ENCODE results near the gene CD300LF.

Gene CD300LF

DNA sequence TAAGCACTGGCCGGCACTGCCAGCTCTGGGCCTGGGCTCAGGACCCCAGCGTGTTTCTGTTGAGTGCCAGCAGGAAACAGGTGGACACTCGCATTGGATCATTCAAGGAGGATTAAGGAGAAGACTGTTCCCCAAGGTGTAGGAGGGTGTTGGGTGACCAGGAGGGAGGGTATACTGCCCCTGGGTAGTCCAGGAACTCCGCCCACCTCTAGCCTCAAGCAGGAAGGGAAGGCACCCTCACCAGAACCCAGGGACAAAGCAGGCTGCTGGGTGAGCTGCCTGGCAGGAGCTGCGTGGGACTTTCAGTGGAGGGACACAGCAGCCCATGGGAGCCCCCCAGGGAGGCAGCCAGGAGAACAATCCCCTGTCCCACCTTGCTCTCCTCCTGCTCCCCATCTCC is 16.6 kb upstream of the CD300LF start:
- DNase-seq = no peak

DNA sequence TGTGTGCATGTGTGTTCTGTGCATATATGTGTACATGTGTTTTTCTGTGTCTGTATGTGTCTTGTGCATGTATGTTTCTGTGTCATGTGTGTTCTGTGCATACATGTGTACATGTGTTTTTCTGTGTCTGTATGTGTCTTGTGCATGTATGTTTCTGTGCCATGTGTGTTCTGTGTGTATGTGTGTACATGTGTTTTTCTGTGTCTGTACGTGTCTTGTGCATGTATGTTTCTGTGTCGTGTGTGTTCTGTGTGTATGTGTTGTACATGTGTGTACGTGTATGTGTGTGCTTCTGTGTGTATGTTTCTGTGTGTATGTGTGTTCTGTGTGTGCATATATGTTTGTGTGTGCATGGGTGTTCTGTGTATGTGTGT is 16.0 kb upstream of the CD300LF start:
- DNase-seq = no peak

DNA sequence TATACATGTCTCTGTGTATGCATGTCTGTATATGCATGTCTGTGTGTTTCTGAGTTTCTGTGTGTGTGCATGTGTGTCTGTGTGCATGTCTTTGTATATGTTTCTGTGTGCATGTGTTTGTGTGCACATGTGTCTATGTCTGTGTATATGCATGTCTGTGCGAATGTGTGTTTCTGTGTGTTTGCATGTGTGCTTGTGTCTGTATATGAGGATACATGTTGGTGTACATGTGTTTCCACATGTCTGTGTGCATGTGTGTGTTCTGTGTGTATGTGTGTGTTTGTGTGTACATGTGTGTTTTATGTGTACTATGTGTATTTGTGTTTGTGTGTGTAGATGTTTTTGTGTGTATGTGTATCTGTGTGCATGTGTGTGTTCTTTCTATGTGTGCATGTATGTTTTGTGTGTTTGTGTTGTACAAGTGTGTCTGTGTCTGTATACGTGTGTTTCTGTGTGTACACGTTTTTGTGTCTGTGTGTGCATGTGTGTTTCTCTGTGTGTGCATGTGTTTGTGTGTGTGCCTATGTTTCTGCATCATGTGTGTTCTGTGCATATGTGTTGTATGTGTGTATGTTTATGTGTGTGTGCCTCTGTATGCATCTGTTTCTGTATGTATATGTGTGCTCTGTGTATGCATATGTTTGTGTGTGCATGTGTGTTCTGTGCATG is 15.4 kb upstream of the CD300LF start:
- no peak for DNase-seq

DNA sequence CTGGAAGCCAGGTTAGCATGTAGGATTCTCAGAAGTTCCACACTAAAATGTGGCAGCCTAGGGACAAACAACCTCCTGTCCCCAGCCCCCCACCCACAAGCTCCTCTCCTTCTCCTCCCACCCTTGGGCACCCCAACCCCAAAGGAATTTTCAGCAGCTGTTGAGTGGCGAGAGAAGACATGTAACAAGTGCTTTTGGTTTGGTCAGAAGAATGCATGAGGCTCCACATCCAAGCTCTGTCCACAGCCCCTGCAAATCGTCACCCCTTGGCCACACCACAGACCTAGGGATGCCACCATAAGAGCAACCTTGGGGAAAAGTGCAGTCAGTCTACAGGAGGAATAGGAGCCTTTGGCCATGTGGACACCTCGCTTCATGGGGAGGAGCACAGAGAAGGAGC is 12.4 kb upstream of the CD300LF start:
- no peak for DNase-seq

DNA sequence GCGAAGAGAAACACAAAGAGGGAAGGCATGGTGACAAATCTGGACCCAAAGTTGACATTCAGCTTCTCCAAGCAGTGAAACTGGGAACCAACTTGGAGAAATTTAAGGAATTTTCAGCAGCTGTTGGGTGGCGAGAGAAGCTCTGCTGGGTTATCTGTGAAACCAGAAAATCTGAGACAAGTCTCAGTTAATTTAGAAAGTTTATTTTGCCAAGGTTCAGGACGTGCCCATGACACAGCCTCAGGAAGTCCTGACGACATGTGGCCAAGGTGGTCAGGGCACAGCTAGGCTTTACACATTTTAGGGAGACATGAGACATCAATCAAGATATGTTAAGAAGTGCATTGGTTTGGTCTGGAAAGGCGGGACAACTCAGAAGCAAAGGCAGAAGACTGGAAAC is 11.2 kb upstream of the CD300LF start:
- DNase-seq = no peak

DNA sequence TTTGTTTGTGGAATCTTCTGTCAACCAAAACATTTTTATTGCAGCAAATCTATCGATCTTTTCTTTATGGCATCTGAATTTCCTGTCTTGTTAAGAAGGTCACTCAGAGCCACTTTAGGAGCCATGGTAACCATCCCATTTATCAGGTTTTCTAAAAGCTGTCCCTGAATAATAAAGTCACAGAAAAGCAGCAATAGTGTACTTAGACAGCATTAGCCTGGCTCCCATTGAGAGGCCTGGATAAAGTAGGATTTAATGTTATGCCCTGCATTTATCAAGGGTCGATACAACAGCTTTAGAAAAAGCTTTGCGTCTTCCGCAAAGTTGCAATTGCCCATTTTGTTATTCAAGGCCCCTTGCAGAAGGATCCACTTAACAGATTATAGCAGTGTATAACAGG is 10.1 kb upstream of the CD300LF start:
- no peak for DNase-seq

DNA sequence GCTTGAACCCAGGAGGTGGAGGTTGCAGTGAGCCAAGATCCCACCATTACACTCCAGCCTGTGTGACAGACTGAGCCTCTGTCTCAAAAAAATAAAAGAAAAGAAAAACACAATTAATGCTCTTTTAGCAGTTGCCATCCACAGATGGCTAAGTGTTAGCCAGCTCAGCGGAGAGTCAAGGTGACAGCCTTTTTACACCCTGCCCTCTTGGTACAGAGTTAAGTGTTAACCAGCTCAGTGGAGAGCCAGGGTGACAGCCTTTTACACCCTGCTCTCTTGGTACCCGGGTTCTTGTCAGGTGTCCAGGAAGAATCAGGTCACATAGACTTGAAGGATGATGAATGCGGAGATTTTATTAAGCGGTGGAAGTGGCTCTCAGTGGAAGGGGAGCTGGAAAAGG is 7.8 kb upstream of the CD300LF start:
- no peak for DNase-seq

DNA sequence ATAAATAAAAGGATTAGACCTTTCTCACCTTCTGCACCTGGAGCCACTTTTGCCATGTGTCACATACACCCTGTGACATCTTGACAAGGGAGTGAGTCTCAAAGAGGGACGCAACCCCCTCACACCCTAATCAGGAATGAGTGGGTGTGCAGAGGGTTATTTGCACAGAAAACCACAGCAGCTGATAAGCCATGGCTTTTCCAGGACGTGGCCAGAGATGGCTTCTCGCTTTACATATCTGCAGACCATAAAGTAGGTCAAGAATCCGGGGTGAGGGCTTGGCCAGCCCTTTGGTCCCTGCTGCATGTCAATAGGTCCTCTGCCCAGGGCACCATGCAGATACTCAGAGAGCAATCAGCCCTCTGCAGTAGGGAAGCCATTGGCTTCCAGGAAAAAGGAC is 2.4 kb upstream of the CD300LF start:
- no peak for DNase-seq

DNA sequence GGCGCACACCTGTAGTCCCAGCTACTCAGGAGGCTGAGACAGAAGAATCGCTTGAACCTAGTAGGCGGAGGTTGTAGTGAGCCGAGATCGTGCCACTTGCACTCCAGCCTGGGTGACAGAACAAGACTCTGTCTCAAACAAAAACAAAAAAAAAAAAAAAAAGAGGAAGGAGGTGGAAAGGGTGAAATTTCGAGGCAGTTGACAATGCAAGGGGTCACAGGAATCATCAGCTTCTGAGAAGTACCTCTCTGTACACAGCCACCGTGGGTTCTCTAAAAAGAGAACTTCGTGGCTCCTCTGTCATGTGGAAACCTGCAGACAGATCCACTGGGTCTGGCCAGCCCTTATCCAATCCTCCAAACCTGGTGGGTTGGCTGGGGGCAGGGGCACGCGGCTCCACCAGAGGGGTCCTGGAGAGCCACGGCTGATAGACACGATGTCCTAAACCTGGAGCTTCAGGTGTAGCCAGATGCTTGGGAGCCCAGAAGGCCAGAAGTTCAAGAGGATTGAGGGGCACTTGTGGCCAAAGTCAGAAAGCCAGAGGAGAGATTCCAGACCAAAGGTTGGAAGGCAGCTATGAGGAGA is 540 bp upstream of the CD300LF start:
- DNase-seq = no peak

DNA sequence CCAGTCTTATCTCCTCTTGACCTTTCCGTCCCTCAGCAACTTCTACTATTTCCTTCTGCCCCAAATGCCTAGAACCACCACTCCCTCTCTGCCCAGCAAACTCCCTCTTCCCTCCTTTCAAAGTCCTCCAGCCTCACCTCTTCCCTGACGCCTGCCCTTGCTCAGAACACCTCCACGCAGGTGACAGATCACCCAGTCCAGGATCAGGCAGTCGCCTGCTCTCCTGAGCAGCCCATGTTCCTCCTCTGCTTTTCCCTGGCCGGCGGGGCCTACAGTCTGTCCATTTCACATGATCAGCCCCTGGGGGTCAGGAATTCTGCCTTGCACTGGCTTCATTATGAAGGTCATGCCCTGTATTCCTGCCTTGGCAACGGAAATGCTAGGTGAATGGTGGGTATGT is 422 bp downstream of the CD300LF start:
- no peak for DNase-seq

DNA sequence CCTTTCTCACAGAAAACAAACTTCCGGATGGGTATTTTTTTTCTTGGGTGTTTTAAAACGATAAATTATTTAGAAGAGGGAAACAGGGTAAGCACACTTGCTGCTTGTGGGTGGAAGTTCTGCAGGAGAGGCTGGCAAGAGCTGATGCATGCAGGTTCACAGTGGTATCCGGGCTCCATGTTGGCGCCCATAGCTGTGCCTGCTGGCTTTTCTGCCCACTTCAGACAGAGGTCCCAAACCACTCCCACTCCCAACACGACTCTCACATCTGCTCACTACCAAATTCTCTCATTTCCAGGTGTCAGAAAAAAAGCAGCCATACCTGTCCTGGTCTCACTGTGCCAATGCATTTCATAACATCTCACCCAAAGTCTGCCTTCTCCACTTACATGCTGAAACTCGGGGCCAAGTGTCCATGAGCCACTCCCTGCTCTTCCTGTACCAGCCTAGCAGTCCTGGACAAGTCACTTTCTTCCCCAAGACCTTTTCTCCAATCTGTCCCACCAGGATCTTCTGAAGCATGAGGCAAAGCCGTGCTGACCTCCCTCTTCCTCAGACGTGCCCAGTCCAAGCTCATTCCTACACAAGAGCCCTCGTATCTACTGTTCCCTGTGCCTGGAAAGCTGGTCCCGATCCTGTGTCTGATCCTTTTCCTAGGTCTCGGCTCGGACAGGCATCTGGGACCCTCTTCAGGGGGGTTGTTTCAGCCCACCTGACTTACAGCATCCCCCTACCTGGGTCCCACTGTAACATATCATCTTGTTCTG is 1.5 kb downstream of the CD300LF start:
- no peak for DNase-seq

DNA sequence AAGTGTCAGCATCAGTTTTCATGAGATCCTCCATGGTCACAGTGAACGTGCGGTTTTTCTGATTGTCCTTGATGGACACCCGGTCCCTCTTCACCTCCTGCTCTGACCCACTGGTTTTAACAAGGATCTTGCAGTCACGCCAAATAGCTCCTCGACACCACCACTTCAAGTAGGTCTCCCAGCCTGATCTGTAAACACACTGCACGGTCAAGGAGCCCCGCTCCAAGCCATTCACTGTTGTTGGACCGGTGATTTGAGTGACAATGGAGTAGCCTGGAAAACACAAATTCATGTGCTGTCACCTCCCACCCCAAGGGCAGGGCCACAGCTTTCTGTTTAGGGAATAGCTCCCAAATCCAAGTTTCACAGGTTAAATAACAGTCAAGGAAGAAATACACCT is 8.2 kb downstream of the CD300LF start:
- no peak for DNase-seq

DNA sequence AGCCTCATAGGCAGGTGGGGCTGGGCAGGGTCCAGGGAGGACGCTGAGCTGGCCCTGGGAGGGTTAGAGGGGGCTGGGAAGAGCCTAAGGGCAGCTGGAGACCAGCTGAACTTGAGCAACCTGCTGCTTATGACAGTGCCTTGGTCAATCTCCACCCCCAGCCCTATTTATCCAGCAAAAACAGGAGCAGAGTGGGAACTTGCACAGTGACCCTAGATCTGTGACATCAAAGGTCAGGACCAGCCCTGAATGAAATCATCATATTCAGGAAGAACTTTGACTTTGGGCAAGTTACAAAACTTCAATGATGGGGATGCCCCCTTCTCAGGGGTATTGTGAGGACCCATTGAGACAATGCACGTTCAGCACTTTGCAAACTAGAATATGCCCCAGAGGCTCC is 9.4 kb downstream of the CD300LF start:
- DNase-seq = no peak

DNA sequence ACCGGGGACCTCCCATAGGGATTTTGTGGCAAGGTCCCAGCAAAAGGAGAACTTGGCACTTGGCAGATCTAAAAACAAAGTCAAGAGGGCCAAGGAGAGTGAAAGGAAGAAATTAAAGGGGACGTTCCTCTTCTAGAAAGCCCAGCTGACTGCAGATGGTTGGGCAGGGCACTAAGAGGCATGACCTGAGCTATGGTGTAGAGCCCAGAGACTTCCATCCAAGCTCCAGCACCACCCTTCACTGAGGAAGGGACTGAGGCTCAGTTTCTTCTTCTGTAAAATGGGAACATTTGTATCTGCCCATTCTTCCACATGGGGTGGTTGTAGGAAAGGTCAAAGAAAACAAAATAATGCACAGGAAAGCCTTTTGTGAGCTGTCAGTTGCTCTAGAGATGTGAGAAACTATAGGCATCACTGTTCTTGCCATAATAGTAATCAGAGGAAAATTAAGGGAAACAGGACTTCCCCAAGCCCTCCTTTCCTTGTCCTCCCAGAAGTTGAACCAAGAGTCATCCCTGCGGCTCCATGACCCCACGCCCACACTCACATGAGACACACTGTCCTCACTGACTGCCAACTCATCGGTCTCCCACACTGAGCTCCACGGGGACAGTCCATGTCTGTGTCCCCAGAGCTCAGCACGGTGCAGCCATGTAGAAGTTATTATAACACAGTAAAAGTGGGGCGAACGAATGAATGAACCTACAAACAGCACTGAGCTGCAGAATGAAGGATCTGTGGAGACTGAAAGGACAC is 10.4 kb downstream of the CD300LF start:
- DNase-seq = no peak

DNA sequence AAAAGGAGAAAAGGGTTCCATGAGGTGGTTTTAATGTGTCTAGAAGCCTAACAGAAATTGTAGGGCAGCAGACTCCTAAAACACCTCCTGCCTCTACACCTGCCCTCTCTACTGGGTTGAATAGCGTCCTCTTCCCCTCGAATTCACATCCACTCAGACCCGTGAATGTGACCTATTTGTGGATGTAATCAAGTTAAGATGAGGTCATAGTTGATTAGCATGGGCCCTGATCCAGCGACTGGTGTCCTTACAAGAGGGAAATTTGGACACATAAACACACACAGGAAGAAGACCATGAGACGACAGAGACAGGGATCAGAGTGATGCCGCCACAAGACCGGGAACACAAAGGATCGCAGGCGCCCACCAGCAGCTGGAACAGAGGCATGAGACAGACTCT is 13.5 kb downstream of the CD300LF start:
- no peak for DNase-seq

DNA sequence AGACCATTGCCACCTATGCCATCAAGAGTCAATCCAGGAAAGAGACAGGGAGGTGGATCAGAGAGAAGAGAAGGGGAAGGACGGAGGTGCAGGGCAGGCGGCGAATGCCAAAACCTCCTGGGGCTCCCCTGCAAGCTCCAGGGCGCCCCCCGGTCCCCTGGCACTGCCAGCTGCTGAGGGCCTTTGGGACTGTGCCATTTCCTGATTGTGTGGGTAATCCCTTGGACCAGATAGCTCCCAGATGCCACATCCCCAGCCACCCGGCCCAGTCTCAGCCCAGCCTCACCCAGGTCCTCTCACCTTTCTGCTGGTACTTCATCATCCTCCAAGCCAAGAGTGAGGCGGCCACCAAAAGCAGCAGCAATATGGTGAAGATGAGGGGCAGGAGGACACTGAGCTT is 14.7 kb downstream of the CD300LF start:
- DNase-seq = no peak

DNA sequence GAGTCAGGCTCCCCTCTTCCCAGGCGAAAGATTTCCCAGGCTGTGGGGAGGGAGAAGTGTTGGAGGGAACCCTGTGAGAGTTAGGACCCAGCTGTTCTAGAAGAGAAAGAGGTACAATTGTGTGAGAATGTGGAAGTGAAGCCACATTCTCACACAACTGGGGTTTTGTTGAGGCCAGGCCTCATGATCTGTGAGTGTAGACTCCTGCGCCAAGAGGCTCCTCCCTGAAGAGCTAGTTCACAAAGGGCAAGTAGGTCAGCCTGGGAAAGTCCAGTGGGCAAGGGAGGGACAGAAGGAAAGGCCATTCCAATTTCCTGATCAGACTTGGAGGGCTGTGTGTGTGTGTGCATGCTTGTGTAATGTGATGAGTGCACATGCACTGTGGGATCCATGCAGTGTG is 15.2 kb downstream of the CD300LF start:
- DNase-seq = no peak

DNA sequence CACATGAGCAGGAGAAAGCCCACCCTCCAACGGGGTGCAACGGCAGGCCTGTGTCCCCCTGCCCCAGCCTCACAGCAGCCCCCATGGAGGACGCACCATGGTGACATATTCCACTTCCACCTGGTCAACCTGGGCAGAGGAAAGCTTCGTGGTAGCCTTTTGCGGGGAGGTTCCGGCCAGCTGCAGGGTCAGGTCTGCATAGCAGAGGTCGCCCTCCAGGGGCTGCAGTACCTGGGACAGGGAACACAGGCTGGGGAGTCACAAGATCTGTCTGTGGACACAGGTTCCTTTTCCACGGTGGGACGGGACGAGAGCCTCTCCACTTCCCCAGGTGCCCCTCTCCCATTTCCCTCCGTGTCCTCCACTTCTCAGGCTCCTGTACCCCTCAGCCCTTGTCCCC is 17.1 kb downstream of the CD300LF start:
- DNase-seq = no peak

DNA sequence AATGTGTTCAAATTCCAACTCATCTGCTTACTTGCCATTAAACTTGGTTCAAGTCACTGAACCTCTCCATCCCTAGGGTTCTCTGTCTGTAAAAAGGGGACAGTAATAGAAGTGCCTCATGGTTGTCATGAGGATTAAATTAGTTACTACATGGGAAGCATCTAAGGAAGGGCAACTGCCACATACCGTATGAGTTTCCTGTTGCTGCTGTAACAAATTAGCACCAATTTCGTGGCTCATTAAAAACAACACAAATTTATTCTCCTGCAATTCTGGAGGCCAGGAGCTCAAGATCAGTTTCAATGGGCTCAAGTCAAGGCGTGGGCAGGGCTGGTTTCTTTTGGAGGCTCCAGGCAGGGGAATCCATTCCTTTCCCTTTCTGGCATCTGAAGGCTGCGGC is 18.6 kb downstream of the CD300LF start:
- no peak for DNase-seq

DNA sequence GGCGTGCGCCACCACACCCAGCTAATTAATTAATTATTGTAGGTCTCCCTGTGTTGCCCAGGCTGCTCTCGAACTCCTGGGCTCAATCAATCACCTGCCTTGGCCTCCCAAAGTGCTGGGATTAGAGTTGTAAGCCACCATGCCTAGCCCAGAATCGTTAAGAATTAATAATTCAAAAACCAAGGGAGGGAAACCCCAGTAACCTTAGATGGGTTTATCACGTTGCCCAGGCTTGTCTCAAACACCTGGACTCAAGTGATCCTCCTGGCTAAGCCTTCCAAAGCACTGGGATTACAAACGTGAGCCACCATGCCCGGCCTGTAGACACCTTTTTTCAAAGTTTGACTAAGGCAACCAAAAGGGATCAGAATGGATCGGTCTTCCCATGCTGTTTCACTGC is 21.6 kb downstream of the CD300LF start:
- DNase-seq = no peak

DNA sequence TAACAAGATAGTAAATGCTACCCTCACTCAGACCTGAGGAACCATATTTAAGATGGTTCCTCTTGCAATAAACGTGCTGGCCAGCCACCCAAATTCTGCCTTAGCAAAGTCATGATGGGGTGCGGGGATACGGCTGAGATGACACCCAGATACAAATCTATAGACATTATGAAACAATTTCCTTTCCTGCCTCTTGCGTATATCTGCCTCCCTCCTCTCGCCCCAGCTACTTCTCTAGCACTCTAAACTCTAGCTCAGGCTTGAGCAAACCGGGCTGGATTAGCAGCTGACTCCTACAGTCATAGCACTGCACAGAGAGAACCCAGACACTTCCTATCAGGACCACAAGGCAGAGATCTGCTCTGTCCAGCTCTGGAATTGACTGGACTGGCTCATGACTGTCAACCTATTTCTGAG is 22.3 kb downstream of the CD300LF start:
- DNase-seq = no peak

DNA sequence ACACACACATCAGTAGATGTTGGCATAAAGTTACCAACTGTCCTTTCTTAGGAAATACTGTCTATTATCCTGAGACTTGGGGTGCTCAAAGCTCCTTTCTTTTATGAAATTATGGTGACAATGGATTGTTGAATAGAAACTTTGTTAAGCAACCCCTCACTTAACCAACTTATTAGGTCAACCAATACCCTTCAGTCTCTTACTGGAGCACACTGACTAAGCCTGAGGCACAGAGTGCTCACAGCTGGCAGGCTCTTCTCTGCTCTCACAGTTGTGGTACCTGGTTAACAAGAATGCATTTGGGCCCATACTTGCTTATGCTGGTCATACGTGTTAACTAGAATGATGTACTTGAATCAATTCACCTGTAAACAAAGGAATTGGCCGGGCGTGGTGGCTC is 24.8 kb downstream of the CD300LF start:
- no peak for DNase-seq

DNA sequence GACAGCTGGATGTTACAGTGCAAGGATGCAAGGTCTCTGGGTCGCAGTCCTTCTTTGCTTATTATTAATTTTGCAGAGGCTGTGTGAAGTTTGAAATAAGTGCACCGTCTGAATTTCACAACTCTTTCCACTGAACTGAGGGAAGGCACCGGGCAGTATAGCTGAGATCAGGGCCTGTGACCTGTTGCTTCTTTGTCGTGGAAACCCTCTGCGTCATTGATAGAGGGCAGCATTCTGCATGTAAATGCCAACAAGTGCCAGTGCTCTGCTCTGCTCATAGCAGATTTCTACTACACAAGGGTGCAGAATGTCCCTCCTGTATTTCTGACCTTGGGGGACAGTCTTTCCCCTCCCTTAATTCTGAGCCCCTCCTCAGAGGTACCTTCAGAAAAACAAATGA is 26.0 kb downstream of the CD300LF start:
- no peak for DNase-seq

Data from NCI-H1694 treated with DMSO at 0.1 percent for 48 hours (cell line).